ENCODE data around the gene PDE7B.
A peak's percentile ranks its signal among the peaks of the same experiment; 100 is the strongest.

PDE7B gene

DNA sequence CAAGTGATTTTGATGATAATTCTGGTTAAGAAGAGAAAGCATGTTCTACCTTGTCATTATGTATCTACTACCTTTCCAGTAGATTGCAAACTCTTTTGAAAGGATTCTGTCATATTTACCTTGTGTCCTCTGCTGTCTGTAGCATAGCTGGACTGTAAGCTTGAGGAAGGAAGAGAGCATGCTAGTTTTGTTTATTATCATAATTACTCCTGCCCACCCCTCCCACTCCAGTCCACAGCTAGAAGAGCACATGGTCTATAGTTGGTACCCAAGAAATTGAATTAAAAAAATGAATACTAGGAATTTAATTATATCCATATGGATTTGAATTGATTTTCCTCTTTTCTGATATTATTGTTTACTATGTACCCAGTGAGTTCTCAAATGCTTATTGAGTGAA, 40.2 kb downstream of the PDE7B start:
- DNase-seq: no peak

GRCh38 chr6:135895231-135895911, 43.9 kb downstream of the PDE7B start:
- no peak for DNase-seq

GRCh38 chr6:135897087-135897486, 45.6 kb downstream of the PDE7B start:
- DNase-seq: no peak

- no peak for DNase-seq
These were observed 50.4 kb downstream of the PDE7B start for GRCh38 chr6:135901774-135902524.

DNA sequence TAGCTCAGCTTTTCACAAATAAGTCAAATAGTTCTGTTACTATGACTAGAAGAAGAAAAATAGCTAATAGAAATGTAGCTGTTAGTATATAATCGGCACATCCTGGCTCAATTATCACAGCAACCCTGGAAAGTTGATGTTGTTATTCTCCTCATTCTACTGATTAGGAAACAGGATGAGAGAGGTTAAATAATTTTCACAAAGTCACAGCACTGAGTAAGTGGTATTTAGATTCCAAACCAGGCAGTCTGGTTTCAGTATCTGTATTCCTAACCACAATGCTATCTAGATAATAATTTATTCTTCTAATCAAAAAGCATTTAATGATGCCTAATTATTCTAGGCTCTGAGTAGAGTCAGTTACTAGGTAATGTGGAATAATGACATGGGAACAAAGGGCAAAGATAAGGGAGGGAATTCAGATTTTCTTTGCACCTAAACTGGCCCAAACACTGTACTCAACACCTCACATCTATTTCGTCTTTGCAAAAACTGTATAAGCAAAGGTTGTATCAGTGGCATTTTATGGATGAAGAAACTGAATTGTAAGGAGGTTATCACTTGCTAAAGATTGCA, 51.3 kb downstream of the PDE7B start:
- no peak for DNase-seq

DNA sequence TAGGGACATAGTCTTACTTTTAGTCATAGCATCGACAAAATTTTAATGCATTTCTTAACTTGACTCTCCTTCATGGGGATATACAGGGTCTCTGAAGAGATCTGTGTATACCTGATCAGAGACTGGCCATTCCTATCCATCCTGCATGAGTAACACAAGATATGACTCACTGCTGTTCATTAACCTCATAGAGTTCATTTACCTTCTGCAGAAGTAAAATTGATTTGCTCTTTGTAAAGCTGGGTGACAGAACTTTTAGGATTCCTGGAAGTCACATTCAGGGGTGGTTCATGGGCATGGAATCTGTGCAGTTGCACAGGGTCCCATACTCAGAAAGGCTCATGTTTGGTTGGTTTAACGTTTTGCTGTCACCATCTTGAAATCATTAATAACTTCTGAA, 53.2 kb downstream of the PDE7B start:
- no peak for DNase-seq

GRCh38 chr6:135905604-135906300, 54.3 kb downstream of the PDE7B start:
- DNase-seq: no peak

GRCh38 chr6:135906542-135906941, 55.0 kb downstream of the PDE7B start:
- DNase-seq: no peak

DNA sequence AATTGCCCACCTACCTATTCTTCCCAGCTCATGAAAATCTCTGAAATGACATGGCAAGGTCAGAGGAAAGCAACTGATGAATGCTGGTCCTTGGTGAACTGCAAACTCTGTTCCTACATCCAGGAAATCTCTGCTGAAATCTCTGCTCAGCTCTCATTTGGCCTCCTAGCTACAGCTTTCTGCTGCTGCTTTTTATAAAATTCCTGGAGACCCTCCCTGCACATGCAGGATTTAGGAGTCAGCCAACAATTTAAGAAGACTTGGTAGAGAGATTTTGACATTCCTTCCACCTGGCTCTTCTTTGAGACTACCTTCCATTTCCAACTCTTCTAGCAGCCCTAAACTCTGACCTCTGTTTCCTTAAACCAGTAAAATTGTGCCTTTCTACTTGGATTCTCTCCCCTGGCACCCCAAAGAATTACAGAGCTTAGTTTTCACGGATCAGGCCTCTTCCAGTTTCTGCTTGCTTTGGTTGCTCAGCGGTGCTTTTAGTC, 55.5 kb downstream of the PDE7B start:
- no peak for DNase-seq

- peak; percentile 60 for DNase-seq
These were observed 58.4 kb downstream of the PDE7B start for GRCh38 chr6:135909737-135910387.

- no peak for DNase-seq
These were observed 59.5 kb downstream of the PDE7B start for GRCh38 chr6:135910790-135911618.

GRCh38 chr6:135913785-135914184, 62.3 kb downstream of the PDE7B start:
- DNase-seq: no peak

GRCh38 chr6:135919026-135919425, 67.5 kb downstream of the PDE7B start:
- no peak for DNase-seq

DNA sequence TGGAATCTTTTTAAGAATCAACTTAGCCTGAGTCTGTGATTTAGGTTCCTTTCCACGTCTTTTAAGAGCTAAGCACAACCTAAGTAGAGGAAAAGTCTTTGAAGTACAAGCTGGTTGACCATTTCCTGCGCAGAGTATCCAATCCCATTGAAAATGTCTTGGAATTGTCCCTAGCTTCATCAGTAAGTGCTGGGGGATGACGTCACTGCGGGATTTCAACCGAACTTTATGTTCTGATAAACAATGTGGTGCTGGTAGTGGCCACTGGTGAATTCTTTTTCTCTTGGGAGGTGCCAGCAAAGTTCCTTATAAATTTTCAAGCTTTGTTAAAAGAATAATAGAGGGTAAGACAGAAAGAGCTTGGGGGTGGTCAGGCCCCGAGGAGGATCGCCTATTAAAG, 69.2 kb downstream of the PDE7B start:
- no peak for DNase-seq

GRCh38 chr6:135921188-135921587, 69.7 kb downstream of the PDE7B start:
- no peak for DNase-seq

DNA sequence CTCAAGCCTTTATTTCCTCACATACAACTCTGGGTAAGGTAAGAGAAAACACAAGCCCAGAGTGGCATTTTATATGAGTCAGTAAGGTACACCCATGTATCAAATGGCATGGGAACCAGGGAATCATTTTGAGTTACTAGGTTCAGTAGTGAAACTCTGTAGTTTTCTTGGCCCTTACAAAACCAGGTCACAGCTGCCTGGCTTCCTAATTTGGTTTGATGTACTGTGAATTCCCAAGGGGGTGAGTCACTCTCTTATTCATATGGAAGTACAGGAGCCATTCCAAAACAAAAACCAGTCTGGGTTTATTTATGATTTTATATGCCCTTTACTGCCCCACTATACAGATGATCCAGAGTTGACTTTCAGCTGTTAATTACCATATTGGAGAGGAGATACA, 70.7 kb downstream of the PDE7B start:
- DNase-seq: no peak

GRCh38 chr6:135922746-135923145, 71.2 kb downstream of the PDE7B start:
- no peak for DNase-seq

- no peak for DNase-seq
These were observed 81.2 kb downstream of the PDE7B start for GRCh38 chr6:135932651-135933050.

DNA sequence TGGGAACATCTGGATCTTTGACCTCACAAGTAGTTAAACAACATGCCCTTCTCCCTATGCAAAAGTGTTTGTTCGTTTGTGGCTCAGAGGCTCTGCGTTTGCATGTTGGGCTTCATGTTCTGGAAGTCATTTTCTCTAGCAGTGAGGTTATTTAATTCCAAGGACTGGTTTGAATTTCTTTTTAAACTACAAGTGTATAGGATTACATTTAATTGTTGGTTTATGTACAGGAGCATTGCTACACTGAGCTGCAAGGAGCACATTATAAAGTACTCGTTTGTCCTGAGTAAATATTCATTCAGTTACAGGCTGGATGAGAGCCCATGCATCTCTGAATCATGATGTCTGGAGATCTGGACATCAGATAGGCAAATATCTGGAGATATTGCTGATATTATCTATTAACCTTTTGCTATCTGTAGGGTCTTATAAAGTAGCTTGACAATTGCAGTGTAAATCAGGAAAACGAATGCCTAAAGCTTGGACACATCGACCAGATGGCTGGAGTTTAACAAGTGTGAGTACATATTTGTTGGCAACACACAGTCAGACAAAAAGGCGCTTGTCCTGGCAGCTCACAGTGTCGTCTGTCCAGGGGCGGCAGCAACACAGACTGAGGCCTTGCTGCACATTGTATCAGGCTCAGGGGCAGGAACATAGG, 84.6 kb downstream of the PDE7B start:
- DNase-seq: no peak

DNA sequence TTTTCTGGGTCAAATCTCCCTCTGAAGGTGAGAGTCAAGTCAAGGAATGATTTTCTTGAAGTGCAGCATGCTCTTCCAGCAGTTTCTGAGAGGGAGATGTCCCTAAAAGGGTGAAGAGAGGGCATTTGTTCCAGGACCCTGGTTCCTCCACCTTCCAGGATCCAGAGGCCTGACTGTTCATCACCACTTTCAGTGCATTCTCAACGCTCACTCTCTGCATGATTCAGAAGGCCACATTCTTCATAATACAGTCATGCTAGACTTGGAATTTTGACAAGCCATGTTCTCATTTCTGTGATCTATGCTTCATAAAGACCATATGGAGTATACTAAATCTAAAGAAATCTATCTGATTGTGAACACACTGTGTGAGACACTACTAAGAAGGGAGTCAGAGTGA, 85.1 kb downstream of the PDE7B start:
- DNase-seq: no peak

- no peak for DNase-seq
These were observed 85.6 kb downstream of the PDE7B start for GRCh38 chr6:135937106-135937505.

Measured in activated gamma-delta T cell treated with Interleukin-2 at 50 U/mL for 16 hours (primary cell).